Measurements from ENCODE around the gene KIF13A.
"Not testable (repeated sequence)": the region's sequence is repeated elsewhere in the genome, so short reads cannot be mapped to it uniquely, and the experiment has no call there.

KIF13A gene

DNA sequence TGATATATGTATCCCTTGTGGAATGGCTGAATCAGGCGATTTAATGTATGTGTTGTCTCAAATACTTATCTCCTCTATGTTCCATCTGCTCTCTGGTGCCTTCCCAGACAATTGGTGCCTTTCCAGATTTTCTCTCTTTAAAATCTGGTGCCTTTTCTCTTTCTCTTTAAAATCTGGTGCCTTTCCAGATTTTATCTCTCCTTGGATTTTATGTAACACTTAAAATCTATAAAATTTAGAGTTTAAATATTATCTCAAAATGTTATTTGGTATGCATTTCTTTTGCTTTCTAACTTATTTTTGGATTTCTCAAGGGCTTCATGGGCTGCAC, 116.3 kb downstream of the KIF13A start:
- no peak for DNase-seq (ENCODE audit: low read depth in 2 of 2)

DNA sequence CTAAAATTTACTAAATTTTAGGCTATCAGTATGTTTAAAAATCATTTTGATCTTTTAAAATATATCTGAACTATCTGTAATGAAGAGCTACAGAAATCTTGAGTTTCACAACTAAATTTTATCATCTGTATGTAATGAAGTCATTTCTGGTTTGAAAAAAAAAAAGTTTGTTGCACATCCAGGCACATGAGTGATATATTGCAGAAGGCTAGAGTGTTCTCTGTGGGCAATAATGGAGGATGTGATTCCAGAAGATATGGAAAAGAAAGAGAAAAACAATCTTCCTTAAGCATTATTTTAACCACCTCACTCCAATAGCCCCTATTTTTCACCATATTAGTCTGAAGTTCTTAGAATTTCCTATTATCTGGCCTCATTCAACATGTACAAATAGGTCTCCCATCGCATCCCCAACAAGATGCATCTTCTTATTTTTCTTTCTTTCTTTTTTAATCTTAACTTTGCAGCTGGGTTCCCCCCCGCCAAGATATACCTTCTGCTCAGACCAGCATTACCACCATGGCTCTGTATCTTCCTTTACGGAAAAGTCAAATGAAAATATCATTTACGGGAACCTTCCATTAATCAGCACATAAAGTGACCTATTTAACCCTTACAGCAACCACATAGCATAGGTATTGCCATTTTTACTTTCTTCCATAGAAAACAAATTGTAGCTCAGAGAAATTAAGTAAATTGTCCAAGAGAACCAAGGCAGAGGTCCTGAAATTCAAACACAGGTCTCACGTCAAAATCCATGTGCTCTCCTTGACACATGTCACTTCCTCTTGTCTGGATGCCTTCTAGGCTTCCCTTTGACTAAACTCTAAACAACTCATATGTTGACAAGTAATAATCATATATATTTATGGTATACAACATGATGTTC, 116.9 kb downstream of the KIF13A start:
- DNase-seq (ENCODE audit: low read depth in 2 of 2): no peak

DNA sequence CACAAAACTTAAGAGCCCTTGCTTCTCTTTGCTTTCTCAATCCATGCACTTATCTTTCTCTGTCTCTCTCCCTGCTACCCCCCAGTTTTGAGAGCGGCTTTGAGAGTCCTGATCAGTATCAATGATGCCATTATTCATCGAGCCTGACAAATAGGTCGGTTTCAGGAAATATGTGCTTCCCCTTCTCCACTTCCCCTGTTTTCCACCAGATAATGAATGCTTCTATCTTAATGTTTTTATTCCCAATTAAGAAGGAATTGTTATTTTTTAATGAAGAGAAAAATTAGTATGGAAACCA, 117.7 kb downstream of the KIF13A start:
- DNase-seq (ENCODE audit: low read depth in 2 of 2): no peak

DNA sequence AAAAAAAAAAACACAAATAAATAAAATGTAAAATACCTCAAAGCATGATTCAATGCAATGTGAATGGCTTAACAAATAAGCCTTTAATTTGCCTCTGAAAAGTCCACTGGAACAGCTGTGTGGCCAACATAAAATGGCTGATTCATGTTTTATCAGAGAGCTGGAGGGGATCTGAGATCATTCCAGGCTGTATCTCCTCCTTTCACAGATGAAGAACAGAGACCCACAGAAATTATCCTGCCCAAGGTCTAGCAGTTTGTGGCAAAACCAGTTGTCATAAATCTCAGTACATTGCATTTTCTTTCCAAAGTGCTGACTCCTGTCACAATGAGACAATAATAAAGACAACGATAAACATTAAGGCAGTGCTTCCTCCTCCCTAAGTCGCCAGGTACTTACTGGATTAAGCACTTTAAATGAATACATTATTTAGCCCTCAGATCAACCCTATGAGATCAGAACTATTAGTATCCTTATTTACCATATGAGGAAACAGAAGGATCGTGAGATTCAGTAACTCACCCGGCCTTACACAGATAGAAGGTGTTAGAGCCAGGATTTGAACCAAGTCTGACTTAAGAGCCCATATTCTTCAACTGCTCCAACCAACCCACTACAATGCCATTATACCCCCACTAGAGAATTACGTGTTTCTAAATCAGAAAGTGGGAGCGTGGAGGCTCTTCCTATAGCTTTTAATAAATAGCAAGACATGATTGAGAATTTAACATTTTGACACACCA, 118.3 kb downstream of the KIF13A start:
- no peak for DNase-seq (ENCODE audit: low read depth in 2 of 2)

DNA sequence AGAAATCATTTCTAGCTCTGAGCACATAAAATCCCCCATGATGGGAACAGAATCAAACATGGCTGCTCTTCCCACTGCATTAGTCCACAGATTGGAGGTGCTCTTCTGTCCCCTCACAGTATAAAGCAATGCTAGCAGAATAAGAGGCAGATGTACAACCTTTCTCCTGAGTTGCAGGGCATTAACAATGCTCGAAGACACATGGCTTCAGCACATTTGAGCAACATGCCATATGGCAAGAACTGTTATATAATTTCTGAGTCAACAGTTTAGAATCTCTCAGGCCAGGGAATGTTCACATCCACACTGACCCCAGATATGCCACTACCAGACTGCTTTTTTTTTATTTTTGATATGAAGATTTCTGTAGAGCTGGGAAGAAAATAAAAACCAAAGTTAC, 119.6 kb downstream of the KIF13A start:
- no peak for DNase-seq (ENCODE audit: low read depth in 2 of 2)

DNA sequence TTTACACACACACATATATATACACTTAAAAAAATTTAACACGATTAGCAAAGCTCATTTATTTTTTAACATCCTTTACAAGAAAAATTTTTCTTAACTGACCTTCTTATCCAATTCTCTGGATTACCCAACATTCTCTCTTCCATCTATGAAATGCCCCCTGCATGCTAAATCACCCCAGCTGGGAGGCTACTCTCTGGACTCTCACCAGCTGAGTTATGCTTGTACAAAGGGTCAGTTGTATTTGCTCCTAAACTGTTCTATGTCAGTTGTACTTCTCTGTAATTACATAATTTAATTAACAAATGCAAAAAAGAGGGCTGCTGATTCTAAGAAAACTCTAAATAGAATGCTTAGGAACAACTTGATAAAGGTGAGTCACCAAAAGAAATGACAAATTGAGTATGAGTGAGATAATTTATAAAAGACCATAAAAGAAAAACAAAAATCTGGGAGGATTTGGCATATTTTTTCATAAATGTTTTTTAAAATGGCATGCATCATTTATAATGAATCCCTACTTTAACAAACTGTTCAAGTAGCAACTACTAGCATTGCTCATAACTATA, 120.5 kb downstream of the KIF13A start:
- no peak for DNase-seq (ENCODE audit: low read depth in 2 of 2)

DNA sequence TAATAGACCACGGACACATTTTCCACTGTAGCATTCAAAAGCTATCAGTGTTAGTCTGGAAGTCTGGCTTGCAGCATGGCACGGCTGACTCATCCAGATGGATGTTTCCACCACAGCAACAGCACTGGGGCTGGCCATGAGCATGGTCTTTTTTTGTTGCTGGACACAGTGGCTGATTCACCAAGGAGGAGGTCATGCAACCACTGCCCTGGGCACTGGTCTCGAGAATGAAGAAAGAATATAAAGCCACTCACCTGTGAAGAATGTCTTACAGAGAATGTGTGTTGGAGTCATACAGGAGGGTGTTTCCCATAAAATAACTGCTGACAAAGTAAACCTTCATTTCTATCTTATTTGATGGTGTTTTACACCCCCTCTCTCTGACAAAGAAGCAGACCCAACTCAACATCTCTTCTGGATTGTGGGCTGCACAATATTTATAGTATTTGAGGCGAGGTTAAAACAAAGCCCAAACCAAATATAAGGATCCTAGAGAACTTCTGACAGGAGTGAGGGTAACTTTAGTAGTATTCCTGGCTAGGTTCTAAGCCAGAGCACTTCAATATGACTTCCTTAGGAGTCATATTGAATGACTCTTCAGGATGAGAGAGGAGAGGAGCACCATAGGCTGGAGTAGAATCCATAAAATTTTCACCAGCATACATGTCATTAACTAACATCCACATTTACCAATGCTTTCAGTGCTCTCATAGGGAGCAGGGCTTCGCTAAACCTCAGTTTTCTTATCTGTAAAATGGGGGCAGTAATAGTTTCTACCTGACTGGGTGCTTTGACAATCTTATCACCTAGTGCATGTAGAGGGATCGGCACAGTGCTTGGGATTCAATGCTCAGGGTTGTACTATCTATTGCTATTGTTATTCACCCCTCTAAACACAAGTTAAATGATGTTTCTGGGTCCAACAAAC, 121.4 kb downstream of the KIF13A start:
- DNase-seq (ENCODE audit: low read depth in 2 of 2): no peak

DNA sequence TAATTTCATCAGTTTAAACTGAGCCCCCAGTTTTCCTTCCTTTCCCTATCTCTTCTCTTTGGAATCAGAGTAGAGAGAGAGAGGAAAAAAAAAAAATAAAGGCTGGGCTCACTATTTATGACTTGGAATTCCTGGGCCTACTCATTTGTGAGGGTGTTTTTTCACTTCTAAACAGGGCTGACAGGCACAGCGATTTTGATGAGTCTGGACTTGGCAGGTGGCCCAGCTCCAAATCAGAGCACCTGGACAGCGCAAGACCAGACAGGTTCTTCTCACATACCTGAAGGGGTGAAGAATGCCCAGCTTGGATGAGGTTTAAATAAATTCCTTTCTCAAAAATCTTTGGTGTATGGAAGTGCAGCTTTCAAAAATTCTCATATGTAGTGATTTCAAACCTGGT, 122.2 kb downstream of the KIF13A start:
- no peak for DNase-seq (ENCODE audit: low read depth in 2 of 2)

DNA sequence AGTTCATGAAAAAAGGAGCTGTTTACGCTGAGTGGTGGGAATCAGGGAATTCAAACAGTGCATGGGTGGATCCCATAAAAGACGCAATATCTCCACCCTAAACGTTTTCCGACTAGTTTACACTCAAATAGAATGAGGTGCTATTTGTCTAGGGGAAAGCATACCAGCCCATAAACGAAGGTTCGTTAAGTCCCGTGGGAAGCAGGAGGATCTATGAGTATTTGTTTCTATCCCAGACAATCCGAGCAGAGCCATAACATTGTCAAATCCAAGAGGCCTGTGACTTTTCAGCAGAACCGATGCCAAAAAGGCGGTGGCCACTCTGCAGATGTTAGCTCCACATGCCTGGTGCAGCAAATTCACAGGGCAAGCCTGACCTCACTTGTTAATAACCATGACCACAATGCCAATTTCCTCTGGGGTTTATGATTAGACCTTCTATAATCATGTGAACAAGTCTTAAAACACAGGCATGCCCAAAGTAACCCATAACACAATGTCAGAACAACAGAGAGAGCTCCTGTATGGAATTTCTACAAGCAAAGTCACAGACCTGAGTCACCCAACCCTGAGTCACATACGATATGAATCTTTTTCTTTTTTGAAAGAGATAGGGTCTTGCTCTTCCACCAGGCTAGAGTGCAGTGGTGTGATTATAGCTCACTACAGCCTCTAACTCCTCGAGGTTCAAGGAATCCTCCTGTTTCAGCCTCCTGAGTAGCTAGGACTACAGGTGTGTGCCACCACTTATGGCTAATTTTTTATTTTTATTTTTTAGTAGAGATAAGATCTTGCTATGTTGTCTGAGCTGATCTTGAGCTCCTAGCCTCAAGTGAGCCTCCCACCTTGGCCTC, 123.3 kb downstream of the KIF13A start:
- DNase-seq (ENCODE audit: low read depth in 2 of 2): no peak

DNA sequence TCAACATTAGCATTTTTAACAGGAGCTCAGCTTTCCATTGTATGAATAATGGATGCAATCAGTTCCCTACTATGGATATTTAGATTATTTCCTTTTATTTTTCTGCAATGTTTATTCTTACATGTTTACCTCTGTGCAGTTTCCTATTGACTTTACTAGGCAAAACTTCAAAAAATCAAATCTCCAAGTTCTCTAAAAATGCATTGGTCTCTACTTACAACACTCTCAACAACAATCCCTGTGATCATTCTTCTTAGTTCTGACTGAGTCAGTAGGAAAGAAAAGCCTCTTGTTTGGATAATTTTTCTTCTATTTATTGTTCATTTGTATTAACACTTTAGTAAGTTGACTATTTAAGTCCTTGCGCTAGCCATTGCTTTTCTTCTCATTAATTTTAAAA, 126.1 kb downstream of the KIF13A start:
- no peak for DNase-seq (ENCODE audit: low read depth in 2 of 2)

DNA sequence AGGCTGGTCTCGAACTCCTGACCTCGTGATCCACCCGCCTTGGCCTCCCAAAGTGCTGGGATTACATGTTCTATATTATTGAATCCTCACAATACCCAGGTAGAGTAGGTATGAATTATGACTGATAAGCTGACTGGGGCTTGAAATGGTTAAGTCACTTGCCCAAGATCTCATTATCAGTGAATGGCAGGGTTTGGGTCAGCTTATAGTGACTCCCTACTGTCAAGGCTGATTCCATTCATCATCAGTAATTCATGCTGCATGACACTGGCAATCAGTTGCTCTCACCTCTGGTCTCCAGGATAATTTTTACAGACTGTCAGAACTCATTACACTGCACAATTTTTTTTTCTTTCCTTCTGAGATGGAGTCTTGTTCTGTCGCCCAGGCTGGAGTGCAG, 127.6 kb downstream of the KIF13A start:
- DNase-seq (ENCODE audit: low read depth in 2 of 2): no peak

DNA sequence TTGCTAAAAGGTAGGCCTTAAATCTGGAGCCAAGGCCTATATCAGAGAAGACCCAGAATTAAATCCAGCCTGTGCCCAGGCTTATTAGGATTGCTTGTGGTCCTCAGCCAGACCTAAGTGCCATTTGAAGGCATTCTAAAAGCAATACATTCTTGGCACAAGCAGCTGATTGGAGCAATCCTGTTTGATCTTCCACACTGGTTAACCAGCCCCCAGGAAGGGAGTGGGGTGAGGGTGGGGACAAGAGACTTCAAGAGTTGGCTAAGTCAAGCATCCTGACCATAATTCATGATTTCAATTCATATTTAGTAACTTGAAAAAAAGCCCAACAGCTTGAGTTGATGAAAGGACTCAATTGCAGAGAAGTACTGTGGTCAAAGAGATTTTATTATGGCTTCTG, 128.9 kb downstream of the KIF13A start:
- DNase-seq (ENCODE audit: low read depth in 2 of 2): no peak

DNA sequence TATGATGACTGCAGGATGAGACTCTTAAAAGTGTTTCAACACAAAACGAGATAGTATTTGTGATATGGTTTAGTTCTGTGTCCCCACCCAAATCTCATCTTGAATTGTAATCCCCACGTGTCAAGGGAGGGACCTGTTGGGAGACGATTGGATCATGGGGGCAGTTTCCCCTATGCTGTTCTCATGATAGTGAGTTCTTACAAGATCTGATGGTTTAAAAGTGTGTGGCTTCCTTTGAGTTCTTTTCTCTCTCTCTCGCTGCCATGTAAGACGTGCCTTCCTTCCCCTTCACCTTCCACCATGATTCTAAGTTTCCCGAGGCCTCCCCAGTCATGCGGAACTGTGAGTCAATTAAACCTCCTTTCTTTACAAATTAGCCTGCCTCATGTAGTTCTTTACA, 130.2 kb downstream of the KIF13A start:
- DNase-seq (ENCODE audit: low read depth in 2 of 2): not testable (repeated sequence)

DNA sequence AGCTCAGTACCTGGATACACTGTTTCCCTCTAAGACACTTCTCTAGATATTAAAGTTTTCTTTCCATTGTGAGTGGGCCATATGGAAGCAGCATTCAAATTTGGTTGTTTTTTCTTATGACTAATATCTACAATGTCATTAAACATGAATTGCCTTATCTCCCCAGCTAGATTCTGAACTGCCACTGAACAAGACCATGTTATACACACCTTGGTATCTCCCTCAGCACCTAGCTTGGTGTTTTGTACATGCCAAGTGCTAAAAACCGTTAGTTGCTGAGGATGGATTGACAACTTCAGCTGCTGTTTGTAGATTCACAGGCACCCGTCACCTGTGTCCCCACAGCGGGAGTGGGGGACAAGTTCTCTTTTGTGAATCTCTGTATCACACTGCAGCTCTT, 131.1 kb downstream of the KIF13A start:
- DNase-seq (ENCODE audit: low read depth in 2 of 2): no peak

DNA sequence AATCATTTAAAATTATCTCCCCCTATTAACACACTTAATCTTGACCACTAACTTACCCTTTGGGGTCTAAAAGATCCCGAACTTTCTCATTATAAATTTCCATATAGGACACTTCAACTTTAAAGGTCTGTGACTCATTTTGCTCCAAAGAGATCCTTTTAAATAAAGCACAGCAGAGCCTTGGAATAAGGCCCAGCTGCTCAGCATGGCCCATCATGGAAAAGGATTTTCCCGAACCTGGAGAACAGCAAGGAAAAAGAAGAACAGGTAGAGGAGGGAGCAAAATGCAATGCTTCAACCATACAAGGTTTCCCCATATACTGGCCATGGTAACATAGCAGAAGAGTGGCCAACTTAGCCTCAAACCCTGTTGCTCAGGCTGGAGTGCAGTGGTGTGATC, 132.1 kb downstream of the KIF13A start:
- no peak for DNase-seq (ENCODE audit: low read depth in 2 of 2)

DNA sequence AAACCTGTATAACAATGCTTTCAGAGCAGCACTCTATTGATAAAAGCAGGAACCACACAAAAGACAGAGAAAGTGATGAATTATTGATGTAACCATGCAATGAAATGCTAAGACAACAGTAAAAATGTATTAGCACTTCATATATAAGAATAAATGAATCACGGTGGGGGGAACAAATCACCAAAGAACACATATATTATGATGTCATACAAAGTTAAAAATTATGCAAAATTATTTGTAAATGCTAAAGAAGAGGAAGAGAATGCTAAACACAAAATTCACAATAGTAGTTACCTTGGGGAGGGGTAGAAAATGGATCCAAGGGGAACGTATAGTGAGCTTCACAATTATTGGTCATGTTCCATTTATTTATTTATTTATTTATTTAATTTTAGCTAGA, 133.9 kb downstream of the KIF13A start:
- no peak for DNase-seq (ENCODE audit: low read depth in 2 of 2)

DNA sequence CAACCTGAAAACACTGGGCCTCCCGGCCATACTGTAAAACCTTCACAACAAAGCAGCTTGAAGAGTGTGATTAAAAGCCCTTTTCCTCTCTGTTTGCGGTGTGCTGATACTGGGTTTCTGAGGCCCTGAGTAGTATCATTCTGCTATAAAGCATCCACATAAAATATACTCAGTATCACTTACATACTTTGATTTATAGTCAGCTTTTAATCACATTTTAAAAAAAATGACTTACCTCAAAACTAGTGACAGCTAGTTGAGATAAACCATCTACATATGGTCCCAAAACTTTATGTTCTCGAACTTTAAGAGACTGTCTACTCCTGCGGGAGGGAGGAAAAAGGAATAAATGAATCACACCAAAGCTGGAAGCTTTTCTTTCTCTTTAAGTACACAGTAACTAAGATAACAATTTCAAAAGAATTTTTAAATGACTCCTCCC, 135.7 kb downstream of the KIF13A start:
- DNase-seq (ENCODE audit: low read depth in 2 of 2): no peak

DNA sequence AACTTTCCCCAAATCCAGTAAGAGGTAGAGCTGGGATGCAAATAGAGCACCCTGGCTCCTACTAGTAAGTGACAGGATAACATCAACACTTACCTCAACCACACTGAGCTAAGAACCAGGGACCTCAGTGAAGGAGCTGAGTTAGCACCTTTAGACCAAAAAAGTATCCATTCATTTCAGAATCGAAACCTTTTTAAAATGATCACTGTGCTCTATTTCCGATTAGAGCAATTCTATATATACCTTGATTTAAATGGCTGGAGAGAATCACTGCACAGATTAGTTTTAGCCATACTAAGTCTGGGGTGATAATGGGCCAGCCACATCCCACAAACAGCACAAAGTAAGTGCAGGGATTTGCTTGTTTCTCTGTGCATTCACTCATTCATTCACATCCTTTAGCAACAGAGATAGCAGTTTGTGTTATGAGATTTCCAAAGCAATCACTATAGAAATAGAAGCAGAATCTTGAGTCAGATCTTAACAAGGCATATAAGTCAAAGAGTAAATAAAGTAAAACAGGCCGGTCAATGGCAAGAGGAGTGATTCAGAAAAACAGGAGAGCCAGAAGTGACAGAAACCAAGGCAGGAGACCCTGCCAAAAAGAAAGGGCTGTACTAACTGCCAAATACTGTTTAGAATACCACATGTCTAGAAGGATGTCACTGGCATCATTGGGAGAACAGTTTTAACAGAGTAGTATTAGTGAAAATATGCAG, 136.3 kb downstream of the KIF13A start:
- DNase-seq (ENCODE audit: low read depth in 2 of 2): no peak

DNA sequence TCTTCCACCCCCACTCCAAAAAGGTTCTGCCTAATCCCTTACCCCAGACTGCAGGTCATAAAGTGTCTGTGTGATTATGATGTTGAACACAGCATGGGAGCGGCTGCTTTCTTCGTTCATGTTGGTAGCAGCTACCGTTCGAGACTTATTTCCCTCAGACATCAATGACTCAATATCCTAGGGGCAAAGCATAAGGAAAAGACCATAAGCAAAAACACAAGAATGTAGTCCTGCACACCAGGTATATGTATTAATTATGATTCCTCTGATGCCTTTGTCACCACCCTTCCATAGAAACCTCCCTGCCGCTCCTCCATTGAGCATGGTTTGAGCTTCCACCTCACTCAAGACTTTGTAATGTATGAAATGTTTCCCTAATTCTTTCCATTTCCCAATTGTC, 137.2 kb downstream of the KIF13A start:
- DNase-seq (ENCODE audit: low read depth in 2 of 2): no peak

DNA sequence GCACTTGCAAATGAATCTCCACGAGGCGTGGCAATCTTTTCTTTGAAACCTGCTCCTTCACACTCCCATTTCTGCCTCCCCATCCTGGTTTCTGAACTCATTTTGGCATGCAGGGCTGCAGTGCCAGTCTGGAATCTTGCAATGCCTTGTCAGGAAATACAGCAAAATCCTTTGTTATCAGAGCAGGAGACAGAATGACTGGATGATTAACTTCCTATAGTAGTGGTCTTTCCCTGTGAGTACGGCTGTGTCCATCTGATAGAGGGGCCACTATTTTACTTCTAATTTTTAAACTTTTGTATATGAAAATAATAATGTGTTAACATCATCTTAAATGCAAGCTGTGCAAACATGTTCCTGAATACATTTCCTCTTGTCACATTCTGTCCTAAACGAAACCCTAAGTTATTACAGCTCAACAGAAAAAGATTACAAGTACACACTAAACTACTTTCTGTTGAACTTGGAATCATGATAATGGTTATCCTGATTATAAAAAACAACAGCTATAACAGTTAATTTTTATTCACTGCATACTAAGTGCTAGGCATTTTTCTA, 140.2 kb downstream of the KIF13A start:
- no peak for DNase-seq (ENCODE audit: low read depth in 2 of 2)
